CD14-positive monocyte (primary cell): ENCODE measurements around the gene MEPCE. TPM values are rescaled to one million over a fixed set of nuclear protein-coding genes. Genes with fewer than 3 reads are reported as not detected.
A peak's percentile ranks its signal among the peaks of the same experiment; 100 is the strongest.

Source experiments
- DNase-seq, 3 donors: peaks; one replicate each; pipeline ENCODE4 v3.0.0-alpha.2; 2011 to 2022
- H2AFZ ChIP-seq: 2 replicates; pipeline ENCODE4 v1.6.0; 2012; ENCODE audit warnings: mild to moderate bottlenecking, low read depth, low read length, inconsistent platforms; ENCODE audit not compliant: insufficient read depth, poor library complexity, severe bottlenecking
- H3K27ac ChIP-seq, 2 donors: 1 replicate in 1 of 2; 2 replicates in 1 of 2; pipeline ENCODE4 v1.5.1; 2012 to 2013; ENCODE audit warnings: low read length in 2 of 2, control low read depth in 1 of 2, inconsistent platforms in 1 of 2, low read depth in 1 of 2, mild to moderate bottlenecking in 1 of 2
- H3K27me3 ChIP-seq, 2 donors: one replicate each; pipeline versions ENCODE4 v1.6.0 to v1.6.1; 2011 to 2013; ENCODE audit warnings: low read length in 2 of 2; ENCODE audit not compliant: control insufficient read depth in 2 of 2, insufficient read depth in 2 of 2
- H3K36me3 ChIP-seq, 2 donors: replicated peaks in 1 of 2; 1 replicate in 1 of 2; 2 replicates in 1 of 2; pipeline versions ENCODE4 v1.5.1 to v1.6.1; 2012 to 2013; ENCODE audit warnings: low read length in 2 of 2, control low read depth in 1 of 2, inconsistent platforms in 1 of 2, mild to moderate bottlenecking in 1 of 2; ENCODE audit not compliant: insufficient read depth in 2 of 2, control insufficient read depth in 1 of 2
- H3K4me1 ChIP-seq, 2 donors: 1 replicate in 1 of 2; 2 replicates in 1 of 2; pipeline versions ENCODE4 v1.5.1 to v1.6.1; 2012 to 2013; ENCODE audit warnings: low read length in 2 of 2, control low read depth in 1 of 2, inconsistent platforms in 1 of 2, mild to moderate bottlenecking in 1 of 2, moderate library complexity in 1 of 2; ENCODE audit not compliant: insufficient read depth in 2 of 2, control insufficient read depth in 1 of 2
- H3K4me2 ChIP-seq: replicated peaks from 2 replicates; pipeline ENCODE3; 2012; ENCODE audit warnings: low read length, moderate library complexity, mild to moderate bottlenecking; ENCODE audit not compliant: poor library complexity, severe bottlenecking; ENCODE audit errors: extremely low read depth
- H3K4me3 ChIP-seq, 3 experiments: fragments of 200-600 bp in 1 of 3; sonication (generic) in 1 of 3; replicated peaks in 1 of 3; 1 replicate in 2 of 3; 2 replicates in 1 of 3; pipeline ENCODE4 v1.5.1; 2011 to 2013; ENCODE audit warnings: low read length in 3 of 3, mild to moderate bottlenecking in 3 of 3, control low read depth in 2 of 3, low read depth in 2 of 3, inconsistent platforms in 1 of 3, moderate library complexity in 1 of 3
- H3K79me2 ChIP-seq: 2 replicates; pipeline ENCODE4 v1.6.0; 2012; ENCODE audit warnings: mild to moderate bottlenecking, control low read depth, inconsistent platforms, low read length, moderate library complexity; ENCODE audit not compliant: insufficient read depth
- H3K9ac ChIP-seq: 2 replicates; pipeline ENCODE4 v1.6.0; 2017; ENCODE audit warnings: low read length, mild to moderate bottlenecking; ENCODE audit not compliant: insufficient read depth, poor library complexity, severe bottlenecking
- H3K9me3 ChIP-seq, 2 donors: replicated peaks in 1 of 2; 1 replicate in 1 of 2; 2 replicates in 1 of 2; pipeline versions ENCODE4 v1.5.1 to v1.6.1; 2012 to 2013; ENCODE audit warnings: low read length in 2 of 2, control low read depth in 1 of 2; ENCODE audit not compliant: control insufficient read depth in 1 of 2, insufficient read depth in 1 of 2
- H4K20me1 ChIP-seq: 2 replicates; pipeline ENCODE4 v1.6.0; 2012; ENCODE audit warnings: mild to moderate bottlenecking, low read length, control low read depth, moderate library complexity; ENCODE audit not compliant: insufficient read depth
- H3K27ac Mint-ChIP-seq, 7 donors: one replicate each; pipeline ENCODE4 v1.8.0; 2020; ENCODE audit warnings: mild to moderate bottlenecking in 7 of 7, mixed read lengths in 7 of 7, moderate library complexity in 6 of 7, inconsistent platforms in 2 of 7
- H3K27me3 Mint-ChIP-seq, 3 donors: one replicate each; pipeline ENCODE4 v1.8.0; 2021 to 2022; ENCODE audit warnings: low read depth in 3 of 3, mild to moderate bottlenecking in 3 of 3, mixed read lengths in 3 of 3, moderate library complexity in 3 of 3, inconsistent platforms in 1 of 3
- H3K36me3 Mint-ChIP-seq, 2 donors: one replicate each; pipeline ENCODE4 v1.8.0; 2020; ENCODE audit warnings: mixed read lengths in 2 of 2, inconsistent platforms in 1 of 2, mild to moderate bottlenecking in 1 of 2
- H3K4me1 Mint-ChIP-seq: one replicate; pipeline ENCODE4 v1.8.0; 2020; ENCODE audit warnings: mild to moderate bottlenecking, mixed read lengths
- H3K4me3 Mint-ChIP-seq, 2 donors: one replicate each; pipeline ENCODE4 v1.8.0; 2020; ENCODE audit warnings: mild to moderate bottlenecking in 2 of 2, mixed read lengths in 2 of 2, moderate library complexity in 1 of 2
- H3K9me3 Mint-ChIP-seq, 7 donors: one replicate each; pipeline ENCODE4 v1.8.0; 2020 to 2022; ENCODE audit warnings: mixed read lengths in 7 of 7, mild to moderate bottlenecking in 6 of 7, moderate library complexity in 6 of 7, inconsistent platforms in 2 of 7
- WGBS: methylation state at CpG from one replicate; pipeline ENCODE4 v1.1.5; 2013; ENCODE audit warnings: missing lambda C conversion rate; ENCODE audit not compliant: insufficient coverage; 5-methylcytosine and 5-hydroxymethylcytosine counted together
- intact Hi-C, 2 donors: fragments of 100-400 bp; cut with micrococcal nuclease; formaldehyde crosslinking; loops; one replicate each; pipeline versions ENCODE4 v1.15.0 to v1.15.1; 2023
- polyA plus RNA-seq, 3 donors: library from polyadenylated mRNA; depleted of rRNA in 1 of 3; unstranded in 2 of 3; stranded (reverse) in 1 of 3; fragments of 300-500 nt in 2 of 3; fragments of >200 nt in 1 of 3; fragmentation: Illumina TruSeq in 2 of 3; gene quantifications; 1 replicate in 2 of 3; 2 replicates in 1 of 3; pipeline ENCODE4 v1.2.3, GENCODE V29; 2012 to 2021
- TF ChIP-seq, protein P1 (sequence below): fragments of 200-600 bp; IDR thresholded peaks from one replicate; pipeline ENCODE4 v1.8.0; 2022; ENCODE audit warnings: antibody characterized with exemption, mild to moderate bottlenecking

MEPCE gene
- polyA plus RNA-seq, 3 donors: 2.9 to 43.2 (median 3.3) TPM

DNA sequence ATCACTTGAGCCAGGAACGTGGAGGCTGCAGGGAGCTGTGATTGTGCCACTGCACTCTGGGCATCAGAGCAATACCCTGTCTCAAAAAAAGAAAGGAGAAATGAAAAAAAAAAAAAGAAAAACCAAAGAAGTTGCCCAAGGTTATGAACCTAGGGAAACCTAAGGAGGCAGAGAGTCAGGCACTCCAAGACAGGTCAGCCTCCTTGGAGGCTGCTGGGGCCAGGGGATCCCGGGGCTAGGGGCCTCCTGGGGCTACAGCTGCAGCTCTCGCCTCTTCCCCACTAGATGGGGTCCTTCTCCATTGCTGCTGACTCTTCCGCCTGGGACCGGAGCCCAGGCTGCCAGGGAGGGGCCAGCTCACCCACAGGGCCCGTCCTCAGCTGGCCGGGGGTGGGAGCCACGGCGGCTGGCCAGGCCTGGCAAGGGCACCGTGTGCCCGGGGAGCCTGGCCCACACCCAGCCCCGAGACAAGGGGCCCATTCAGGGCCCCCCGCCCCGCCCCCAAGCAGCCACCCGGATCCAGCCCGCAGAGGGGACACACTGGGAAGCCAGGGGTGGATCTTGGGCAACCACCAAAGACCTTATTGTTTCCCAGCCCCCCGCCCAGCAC, 36.2 kb downstream of the MEPCE start:
- TF ChIP-seq, protein P1, sequence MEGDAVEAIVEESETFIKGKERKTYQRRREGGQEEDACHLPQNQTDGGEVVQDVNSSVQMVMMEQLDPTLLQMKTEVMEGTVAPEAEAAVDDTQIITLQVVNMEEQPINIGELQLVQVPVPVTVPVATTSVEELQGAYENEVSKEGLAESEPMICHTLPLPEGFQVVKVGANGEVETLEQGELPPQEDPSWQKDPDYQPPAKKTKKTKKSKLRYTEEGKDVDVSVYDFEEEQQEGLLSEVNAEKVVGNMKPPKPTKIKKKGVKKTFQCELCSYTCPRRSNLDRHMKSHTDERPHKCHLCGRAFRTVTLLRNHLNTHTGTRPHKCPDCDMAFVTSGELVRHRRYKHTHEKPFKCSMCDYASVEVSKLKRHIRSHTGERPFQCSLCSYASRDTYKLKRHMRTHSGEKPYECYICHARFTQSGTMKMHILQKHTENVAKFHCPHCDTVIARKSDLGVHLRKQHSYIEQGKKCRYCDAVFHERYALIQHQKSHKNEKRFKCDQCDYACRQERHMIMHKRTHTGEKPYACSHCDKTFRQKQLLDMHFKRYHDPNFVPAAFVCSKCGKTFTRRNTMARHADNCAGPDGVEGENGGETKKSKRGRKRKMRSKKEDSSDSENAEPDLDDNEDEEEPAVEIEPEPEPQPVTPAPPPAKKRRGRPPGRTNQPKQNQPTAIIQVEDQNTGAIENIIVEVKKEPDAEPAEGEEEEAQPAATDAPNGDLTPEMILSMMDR: peak; percentile 63
- 9% methylated on average over 14 of the region's 17 CpGs for WGBS
- peaks cover 3 to 6% of the 10 kb centered on the region in 2 donors for H3K4me1 ChIP-seq
- H3K4me3 ChIP-seq: no peak overlapping the region
- peaks cover 13% of the 10 kb centered on the region for H3K4me1 Mint-ChIP-seq
- no peak overlapping the region for H3K4me3 Mint-ChIP-seq
- no peaks in the 10 kb centered on the region for H3K27me3 ChIP-seq
- H2AFZ ChIP-seq: no peak overlapping the region
- H3K9ac ChIP-seq: no peak overlapping the region
- H3K9me3 Mint-ChIP-seq: no peaks in the 10 kb centered on the region
- no peaks in the 10 kb centered on the region for H3K9me3 ChIP-seq
- H3K27ac Mint-ChIP-seq: peak overlapping the region in 1 of 7 donors; percentile 41
- DNase-seq: peak; percentile 50 to 61 (median 50)
- peaks cover 64% of the 10 kb centered on the region for H4K20me1 ChIP-seq
- no peak overlapping the region for H3K27ac ChIP-seq
- peaks cover 0 to under 1% (median 0%) of the 10 kb centered on the region in 3 donors for H3K27me3 Mint-ChIP-seq
- intact Hi-C loops: loop anchor here in 1 of 2 donors (5.0 kb wide), 1 partner anchor 96 kb away; no protein-coding TSS in a partner anchor
- peaks cover 40 to 75% of the 10 kb centered on the region in 2 donors for H3K36me3 Mint-ChIP-seq
- H3K79me2 ChIP-seq: no peaks in the 10 kb centered on the region
- H3K36me3 ChIP-seq: peaks cover 36 to 67% of the 10 kb centered on the region in 2 donors
- H3K4me2 ChIP-seq: no peak overlapping the region

DNA sequence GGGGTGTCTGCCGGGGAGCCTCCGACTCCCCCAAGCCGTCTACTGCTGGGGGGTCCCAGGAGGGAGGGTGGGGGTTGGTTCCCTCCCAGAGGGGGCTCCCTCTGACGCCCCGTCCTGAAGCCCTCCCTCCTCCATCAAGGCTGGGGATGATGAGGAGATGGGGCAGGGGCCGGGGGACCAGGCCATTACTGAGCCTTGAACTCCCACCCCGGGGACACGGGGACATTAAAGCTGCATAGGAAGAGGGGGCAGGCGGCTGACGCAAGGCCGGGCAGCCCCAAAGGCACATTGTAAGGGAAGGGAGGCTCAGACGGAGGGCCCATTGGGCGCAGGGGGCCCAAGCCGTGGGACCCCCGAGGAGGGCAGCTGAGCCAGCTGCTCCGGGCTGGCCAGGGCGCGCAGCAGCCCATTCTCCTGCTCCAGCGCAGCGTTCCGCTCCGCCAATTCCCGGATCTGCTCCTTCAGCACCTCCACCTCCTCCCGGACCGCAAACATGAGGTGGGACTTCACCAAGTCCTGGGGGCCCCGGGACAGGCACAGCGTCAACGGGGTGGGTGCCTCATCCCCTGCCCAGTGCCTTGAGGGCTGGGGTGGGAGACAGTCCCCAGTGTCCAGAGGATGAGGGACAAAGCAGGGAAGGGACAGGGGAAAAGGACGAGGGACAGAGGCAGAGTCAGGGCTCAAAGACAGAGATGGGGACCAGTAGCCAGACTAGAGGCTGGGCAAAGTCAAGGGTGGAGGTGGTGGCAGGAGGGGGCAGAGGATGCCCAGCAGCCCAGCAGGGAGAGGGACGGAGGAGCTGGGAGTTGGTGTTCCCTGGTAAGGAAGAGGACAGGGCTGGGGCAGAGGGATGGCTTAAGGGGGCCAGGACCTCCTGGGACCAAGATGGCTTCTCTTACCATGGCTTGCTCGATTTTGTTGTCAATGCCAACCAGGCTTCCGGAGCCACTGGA, 37.3 kb downstream of the MEPCE start:
- H3K4me2 ChIP-seq: no peak overlapping the region
- no peak overlapping the region for H3K4me3 Mint-ChIP-seq
- H3K36me3 Mint-ChIP-seq: peaks cover 34 to 72% of the 10 kb centered on the region in 2 donors
- no peak overlapping the region for H2AFZ ChIP-seq
- TF ChIP-seq, protein P1: no peak
- intact Hi-C loops: loop anchor here in 1 of 2 donors (5.0 kb wide), 1 partner anchor 95 kb away; no protein-coding TSS in a partner anchor
- H3K9ac ChIP-seq: no peak overlapping the region
- peaks cover 75% of the 10 kb centered on the region for H4K20me1 ChIP-seq
- no peaks in the 10 kb centered on the region for H3K9me3 Mint-ChIP-seq
- H3K27me3 ChIP-seq: no peaks in the 10 kb centered on the region
- H3K4me3 ChIP-seq: no peak overlapping the region
- peaks cover 14% of the 10 kb centered on the region for H3K4me1 Mint-ChIP-seq
- H3K79me2 ChIP-seq: no peaks in the 10 kb centered on the region
- no peak for DNase-seq
- H3K27ac Mint-ChIP-seq: peak overlapping the region in 1 of 7 donors; percentile 37
- no peaks in the 10 kb centered on the region for H3K9me3 ChIP-seq
- WGBS: 85% methylated on average over 11 of the region's 32 CpGs
- peaks cover 36 to 69% of the 10 kb centered on the region in 2 donors for H3K36me3 ChIP-seq
- H3K27me3 Mint-ChIP-seq: no peaks in the 10 kb centered on the region
- peaks cover 3 to 6% of the 10 kb centered on the region in 2 donors for H3K4me1 ChIP-seq
- H3K27ac ChIP-seq: no peak overlapping the region
